ENCODE results near the gene EXD3.

GRCh38 chr9:137391411-137391754 lies 31.6 kb downstream of the EXD3 start:
- TF ChIP-seq CTCF (IDR thresholded peaks at IDR 0.05) (no peak), POLR2A (IDR thresholded peaks at IDR 0.05) (no peak)
